SK-N-SH treated with all-trans-retinoic acid at 6 μM for 48 hours (cell line): ENCODE data around the gene DENND4B.
A peak's percentile ranks its signal among the peaks of the same experiment; 100 is the strongest.

ENCODE experiments used
- ATAC-seq: fragments of 200-7000 bp; cut with Tn5 transposase; 3 replicates; pipeline ENCODE4 v1.9.1; 2020; ENCODE audit warnings: mild to moderate bottlenecking, moderate library complexity
- ARNTL ChIP-seq: fragments of 450-650 bp; formaldehyde crosslinking; IDR thresholded peaks from 2 replicates; pipeline ENCODE4 v1.5.0; 2020; ENCODE audit warnings: low read depth, mild to moderate bottlenecking, moderate library complexity, borderline replicate concordance
- BACH2 ChIP-seq: fragments of 250-450 bp; sonication (Bioruptor Pico); IDR thresholded peaks from 2 replicates; pipeline ENCODE4 v1.9.0; 2021; ENCODE audit warnings: mild to moderate bottlenecking, borderline replicate concordance
- CSDC2 ChIP-seq: fragments of 250-450 bp; sonication (Bioruptor Pico); IDR thresholded peaks from 2 replicates; pipeline ENCODE4 v1.5.0; 2020; ENCODE audit warnings: mild to moderate bottlenecking, moderate library complexity
- ISL1 ChIP-seq: fragments of 250-450 bp; sonication (Bioruptor Pico); IDR thresholded peaks from 2 replicates; pipeline ENCODE4 v2.1.2; 2022; ENCODE audit warnings: mild to moderate bottlenecking, moderate library complexity
- OSR1 ChIP-seq: fragments of 250-450 bp; sonication (Bioruptor Pico); IDR thresholded peaks from 2 replicates; pipeline ENCODE4 v1.8.0; 2022; ENCODE audit warnings: moderate library complexity, mild to moderate bottlenecking, inconsistent platforms
- RARB ChIP-seq: fragments of 250-450 bp; sonication (Bioruptor Pico); IDR thresholded peaks from 2 replicates; pipeline ENCODE4 v1.8.0; 2021; ENCODE audit warnings: mild to moderate bottlenecking, moderate library complexity
- SNAI2 ChIP-seq: fragments of 250-450 bp; sonication (Bioruptor Pico); IDR thresholded peaks from 2 replicates; pipeline ENCODE4 v1.5.0; 2020; ENCODE audit warnings: mild to moderate bottlenecking, moderate library complexity
- TCF4 ChIP-seq: fragments of 250-450 bp; sonication (Bioruptor Pico); IDR thresholded peaks from 2 replicates; pipeline ENCODE4 v1.8.0; 2021; ENCODE audit warnings: mild to moderate bottlenecking, moderate library complexity, borderline replicate concordance
- ZC3H10 ChIP-seq: fragments of 250-450 bp; sonication (Bioruptor Pico); IDR thresholded peaks from 2 replicates; pipeline ENCODE4 v1.5.1; 2021; ENCODE audit warnings: mild to moderate bottlenecking, moderate library complexity
- ZFP3 ChIP-seq: fragments of 250-450 bp; sonication (Bioruptor Pico); IDR thresholded peaks from 2 replicates; pipeline ENCODE4 v1.5.0; 2020; ENCODE audit warnings: mild to moderate bottlenecking, moderate library complexity
- ZFP30 ChIP-seq: fragments of 450-650 bp; formaldehyde crosslinking; IDR thresholded peaks from 2 replicates; pipeline ENCODE4 v1.5.0; 2022; ENCODE audit warnings: mild to moderate bottlenecking, moderate library complexity
- ZNF565 ChIP-seq: fragments of 450-650 bp; formaldehyde crosslinking; conservative IDR thresholded peaks from 2 replicates; pipeline ENCODE4 v1.5.0; 2020; ENCODE audit warnings: low read depth, mild to moderate bottlenecking, moderate library complexity
- ZNF70 ChIP-seq: fragments of 450-650 bp; formaldehyde crosslinking; IDR thresholded peaks from 2 replicates; pipeline ENCODE4 v1.5.0; 2020; ENCODE audit warnings: mild to moderate bottlenecking, moderate library complexity
- ZNF8 ChIP-seq: fragments of 450-650 bp; formaldehyde crosslinking; IDR thresholded peaks from 2 replicates; pipeline ENCODE4 v1.5.0; 2020; ENCODE audit warnings: mild to moderate bottlenecking, moderate library complexity
- TF ChIP-seq, protein P1 (sequence below): fragments of 250-450 bp; sonication (Bioruptor Pico); IDR thresholded peaks from 2 replicates; pipeline ENCODE4 v1.5.0; 2020; ENCODE audit warnings: mild to moderate bottlenecking, moderate library complexity
- TF ChIP-seq, protein P2 (sequence below): fragments of 250-450 bp; sonication (Bioruptor Pico); IDR thresholded peaks from 2 replicates; pipeline ENCODE4 v1.5.1; 2020; ENCODE audit warnings: low read depth, mild to moderate bottlenecking, moderate library complexity
- TF ChIP-seq, protein P3 (sequence below): fragments of 250-450 bp; sonication (Bioruptor Pico); IDR thresholded peaks from 2 replicates; pipeline ENCODE4 v1.8.0; 2020; ENCODE audit warnings: mild to moderate bottlenecking, moderate library complexity, borderline replicate concordance

DENND4B gene

DNA sequence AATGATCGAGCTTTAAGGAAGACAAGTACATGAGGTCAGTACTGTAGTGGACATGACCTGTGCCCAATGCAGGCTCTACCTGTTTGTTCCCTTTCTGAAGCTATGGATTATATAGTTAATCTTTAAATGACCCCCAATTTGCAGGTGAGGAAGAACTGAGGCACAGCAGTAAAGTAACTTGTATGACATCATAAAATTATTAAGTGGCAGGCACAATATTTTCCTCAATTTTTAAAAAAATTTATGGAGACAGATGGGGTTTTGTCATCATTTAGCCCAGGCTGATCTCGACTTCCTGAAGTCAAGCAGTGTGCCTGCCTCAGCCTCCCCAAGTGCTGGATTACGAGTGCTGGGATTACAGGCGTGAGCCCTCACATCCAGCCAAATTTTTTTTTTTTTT is 20.1 kb downstream of the DENND4B start:
- TF ChIP-seq ZFP30 (CRISPR knock-in tag), result no peak
- no peak for TF ChIP-seq ZNF70 (CRISPR knock-in tag)
- no peak for TF ChIP-seq ISL1 (CRISPR knock-in tag)
- no peak for TF ChIP-seq TCF4
- TF ChIP-seq RARB, result no peak
- no peak for TF ChIP-seq OSR1
- TF ChIP-seq ZC3H10 (CRISPR knock-in tag), result no peak
- TF ChIP-seq SNAI2 (CRISPR knock-in tag), result no peak
- no peak for TF ChIP-seq BACH2
- TF ChIP-seq, protein P1, sequence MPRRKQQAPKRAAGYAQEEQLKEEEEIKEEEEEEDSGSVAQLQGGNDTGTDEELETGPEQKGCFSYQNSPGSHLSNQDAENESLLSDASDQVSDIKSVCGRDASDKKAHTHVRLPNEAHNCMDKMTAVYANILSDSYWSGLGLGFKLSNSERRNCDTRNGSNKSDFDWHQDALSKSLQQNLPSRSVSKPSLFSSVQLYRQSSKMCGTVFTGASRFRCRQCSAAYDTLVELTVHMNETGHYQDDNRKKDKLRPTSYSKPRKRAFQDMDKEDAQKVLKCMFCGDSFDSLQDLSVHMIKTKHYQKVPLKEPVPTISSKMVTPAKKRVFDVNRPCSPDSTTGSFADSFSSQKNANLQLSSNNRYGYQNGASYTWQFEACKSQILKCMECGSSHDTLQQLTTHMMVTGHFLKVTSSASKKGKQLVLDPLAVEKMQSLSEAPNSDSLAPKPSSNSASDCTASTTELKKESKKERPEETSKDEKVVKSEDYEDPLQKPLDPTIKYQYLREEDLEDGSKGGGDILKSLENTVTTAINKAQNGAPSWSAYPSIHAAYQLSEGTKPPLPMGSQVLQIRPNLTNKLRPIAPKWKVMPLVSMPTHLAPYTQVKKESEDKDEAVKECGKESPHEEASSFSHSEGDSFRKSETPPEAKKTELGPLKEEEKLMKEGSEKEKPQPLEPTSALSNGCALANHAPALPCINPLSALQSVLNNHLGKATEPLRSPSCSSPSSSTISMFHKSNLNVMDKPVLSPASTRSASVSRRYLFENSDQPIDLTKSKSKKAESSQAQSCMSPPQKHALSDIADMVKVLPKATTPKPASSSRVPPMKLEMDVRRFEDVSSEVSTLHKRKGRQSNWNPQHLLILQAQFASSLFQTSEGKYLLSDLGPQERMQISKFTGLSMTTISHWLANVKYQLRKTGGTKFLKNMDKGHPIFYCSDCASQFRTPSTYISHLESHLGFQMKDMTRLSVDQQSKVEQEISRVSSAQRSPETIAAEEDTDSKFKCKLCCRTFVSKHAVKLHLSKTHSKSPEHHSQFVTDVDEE, result no peak
- TF ChIP-seq, protein P2, sequence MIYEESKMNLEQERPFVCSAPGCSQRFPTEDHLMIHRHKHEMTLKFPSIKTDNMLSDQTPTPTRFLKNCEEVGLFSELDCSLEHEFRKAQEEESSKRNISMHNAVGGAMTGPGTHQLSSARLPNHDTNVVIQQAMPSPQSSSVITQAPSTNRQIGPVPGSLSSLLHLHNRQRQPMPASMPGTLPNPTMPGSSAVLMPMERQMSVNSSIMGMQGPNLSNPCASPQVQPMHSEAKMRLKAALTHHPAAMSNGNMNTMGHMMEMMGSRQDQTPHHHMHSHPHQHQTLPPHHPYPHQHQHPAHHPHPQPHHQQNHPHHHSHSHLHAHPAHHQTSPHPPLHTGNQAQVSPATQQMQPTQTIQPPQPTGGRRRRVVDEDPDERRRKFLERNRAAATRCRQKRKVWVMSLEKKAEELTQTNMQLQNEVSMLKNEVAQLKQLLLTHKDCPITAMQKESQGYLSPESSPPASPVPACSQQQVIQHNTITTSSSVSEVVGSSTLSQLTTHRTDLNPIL, result no peak
- no peak for TF ChIP-seq ZNF565 (CRISPR knock-in tag)
- no peak for TF ChIP-seq ARNTL (CRISPR knock-in tag)
- TF ChIP-seq CSDC2 (CRISPR knock-in tag), result no peak
- no peak for TF ChIP-seq ZFP3 (CRISPR knock-in tag)
- TF ChIP-seq, protein P3, sequence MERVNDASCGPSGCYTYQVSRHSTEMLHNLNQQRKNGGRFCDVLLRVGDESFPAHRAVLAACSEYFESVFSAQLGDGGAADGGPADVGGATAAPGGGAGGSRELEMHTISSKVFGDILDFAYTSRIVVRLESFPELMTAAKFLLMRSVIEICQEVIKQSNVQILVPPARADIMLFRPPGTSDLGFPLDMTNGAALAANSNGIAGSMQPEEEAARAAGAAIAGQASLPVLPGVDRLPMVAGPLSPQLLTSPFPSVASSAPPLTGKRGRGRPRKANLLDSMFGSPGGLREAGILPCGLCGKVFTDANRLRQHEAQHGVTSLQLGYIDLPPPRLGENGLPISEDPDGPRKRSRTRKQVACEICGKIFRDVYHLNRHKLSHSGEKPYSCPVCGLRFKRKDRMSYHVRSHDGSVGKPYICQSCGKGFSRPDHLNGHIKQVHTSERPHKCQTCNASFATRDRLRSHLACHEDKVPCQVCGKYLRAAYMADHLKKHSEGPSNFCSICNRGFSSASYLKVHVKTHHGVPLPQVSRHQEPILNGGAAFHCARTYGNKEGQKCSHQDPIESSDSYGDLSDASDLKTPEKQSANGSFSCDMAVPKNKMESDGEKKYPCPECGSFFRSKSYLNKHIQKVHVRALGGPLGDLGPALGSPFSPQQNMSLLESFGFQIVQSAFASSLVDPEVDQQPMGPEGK (CRISPR knock-in tag), result no peak
- no peak for ATAC-seq

DNA sequence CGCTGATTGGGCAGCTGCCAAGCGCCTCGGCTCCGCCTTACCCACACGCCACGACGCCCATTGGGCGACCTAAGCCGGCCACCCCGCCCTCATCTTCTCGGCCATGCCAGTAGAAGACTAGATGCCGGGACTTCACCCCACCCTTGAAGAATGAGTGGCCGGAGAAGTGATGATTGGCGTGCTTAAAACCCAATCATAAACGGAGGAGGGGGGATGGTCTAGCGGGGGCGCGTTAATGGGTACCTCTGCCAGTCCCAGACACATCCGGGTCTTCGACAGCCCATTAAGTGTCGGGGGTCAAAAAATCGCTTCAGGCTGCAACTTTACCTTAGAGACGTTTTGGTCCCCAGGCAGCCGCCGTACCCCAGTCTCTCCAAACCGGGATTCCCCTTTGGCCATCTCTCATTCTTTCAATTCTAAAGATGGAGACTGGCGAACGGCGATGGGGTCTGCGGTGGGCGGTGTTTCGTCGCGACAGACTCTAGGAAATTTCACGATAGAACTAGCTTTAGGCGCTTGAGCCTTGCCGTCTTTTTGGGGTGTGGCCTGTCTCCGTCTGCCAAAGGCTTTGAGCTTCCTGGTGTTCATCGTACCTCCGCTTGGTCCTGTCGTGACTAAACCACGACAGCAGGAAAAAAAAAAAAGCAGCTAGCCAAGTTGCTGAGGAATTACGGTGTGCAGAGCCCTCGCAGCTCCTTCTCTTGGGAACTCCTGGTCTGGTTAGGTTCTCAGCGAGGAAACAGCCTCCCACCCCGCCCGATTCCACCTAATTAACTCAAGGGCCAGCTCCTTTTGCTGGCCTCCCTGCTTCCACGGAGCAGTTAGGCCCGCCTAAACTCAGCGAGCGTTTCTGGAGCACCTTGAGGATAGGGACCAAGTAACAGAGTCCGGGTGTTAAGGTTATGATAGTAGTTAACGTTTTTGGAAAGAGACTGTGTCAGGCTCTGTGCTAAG is 23.3 kb downstream of the DENND4B start, which contains the start of gene GATAD2B:
GATAD2B (minus strand) TSS at position 1 of the 954 bp plus-strand sequence. CDS start 94,625 bp downstream, outside the sequence.
- TF ChIP-seq, protein P3 (CRISPR knock-in tag), result no peak
- TF ChIP-seq ZFP30 (CRISPR knock-in tag), result peak; percentile 90
- ATAC-seq, result peak; percentile 97

DNA sequence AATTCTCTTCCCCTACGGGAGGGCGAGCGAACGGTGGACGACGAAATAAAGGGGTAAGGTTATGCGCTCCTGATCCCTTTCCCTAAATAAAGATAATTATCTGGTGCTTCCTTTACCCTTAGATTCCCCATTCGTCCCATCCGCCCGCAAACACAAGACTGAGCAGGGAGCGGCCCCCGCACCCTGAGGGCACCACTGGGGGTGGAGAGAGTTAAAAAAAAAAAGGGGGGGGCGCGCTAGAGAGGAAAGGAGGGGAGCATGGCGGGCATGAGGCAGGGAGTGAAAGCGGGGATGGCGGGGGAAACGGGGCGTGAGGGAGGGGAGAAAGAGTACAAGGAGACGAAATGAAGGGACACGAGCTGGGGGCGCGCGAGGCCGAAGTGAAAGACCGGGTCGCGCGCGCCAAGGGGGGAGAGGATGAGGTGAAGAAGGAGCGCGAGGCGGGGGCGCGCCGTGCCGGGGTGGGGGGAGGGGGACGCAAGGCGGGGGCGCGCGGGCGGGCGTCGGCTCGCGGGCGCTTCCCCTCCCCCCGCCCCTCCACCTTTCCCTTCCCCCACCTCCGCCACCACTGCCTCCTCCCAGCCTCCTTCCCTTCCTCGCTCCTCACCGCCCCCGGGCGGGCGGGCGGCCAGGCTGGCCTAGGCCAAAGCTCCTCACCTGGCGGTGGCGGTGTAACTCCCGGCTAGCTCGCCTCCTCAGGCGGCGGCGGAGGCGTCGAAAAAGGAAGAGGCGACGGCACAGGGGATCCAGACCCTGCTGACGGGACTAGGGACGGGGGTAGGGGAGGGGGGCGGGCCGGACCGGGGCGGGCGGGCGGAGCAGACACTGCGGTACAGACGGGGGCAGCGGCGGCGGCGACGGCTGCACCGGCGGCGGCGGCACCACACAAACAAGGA is 24.2 kb downstream of the DENND4B start:
- peak; percentile 9 for ATAC-seq
- TF ChIP-seq RARB, result no peak
- TF ChIP-seq, protein P3 (CRISPR knock-in tag), result 0 out of 2 replicates have a peak, but pooled peaks have one; percentile 35
- no peak for TF ChIP-seq ZNF8
